GM20000 (cell line): ENCODE results near the gene FABP3.

Experiments
- DNase-seq: peaks from one replicate; pipeline ENCODE4 v3.0.0; 2012; ENCODE audit warnings: low spot score
- TF ChIP-seq, protein P1 (sequence below): IDR thresholded peaks from 2 replicates; pipeline ENCODE4 v1.5.1; 2012; ENCODE audit warnings: mild to moderate bottlenecking, control low read depth; ENCODE audit errors: extremely low read depth, missing control alignments

Gene FABP3

DNA sequence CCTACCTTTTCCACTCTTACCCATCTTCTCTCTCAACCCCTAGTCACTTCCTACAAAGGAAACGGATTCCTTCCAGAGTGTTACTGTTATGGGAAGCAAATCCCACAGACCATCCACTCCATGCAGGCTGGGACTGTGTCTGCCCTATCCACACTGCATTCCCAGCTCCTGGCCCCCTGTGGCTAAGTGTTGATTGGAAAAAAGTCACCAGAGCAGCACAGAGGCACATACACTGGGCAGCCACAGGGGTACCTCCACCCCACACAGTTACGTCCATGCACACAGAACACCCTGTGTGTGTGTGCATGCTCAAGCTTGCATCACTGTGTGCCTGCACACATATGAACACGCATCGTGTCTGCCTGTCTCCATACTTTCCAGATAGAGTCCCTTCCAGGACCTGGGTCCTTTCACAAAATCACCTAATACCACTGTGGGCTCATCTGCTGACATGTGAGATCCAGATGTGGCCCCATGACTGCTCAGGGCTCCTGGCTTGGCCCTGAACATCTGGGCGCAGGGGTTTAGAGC is 36.0 kb upstream of the FABP3 start:
- TF ChIP-seq, protein P1, sequence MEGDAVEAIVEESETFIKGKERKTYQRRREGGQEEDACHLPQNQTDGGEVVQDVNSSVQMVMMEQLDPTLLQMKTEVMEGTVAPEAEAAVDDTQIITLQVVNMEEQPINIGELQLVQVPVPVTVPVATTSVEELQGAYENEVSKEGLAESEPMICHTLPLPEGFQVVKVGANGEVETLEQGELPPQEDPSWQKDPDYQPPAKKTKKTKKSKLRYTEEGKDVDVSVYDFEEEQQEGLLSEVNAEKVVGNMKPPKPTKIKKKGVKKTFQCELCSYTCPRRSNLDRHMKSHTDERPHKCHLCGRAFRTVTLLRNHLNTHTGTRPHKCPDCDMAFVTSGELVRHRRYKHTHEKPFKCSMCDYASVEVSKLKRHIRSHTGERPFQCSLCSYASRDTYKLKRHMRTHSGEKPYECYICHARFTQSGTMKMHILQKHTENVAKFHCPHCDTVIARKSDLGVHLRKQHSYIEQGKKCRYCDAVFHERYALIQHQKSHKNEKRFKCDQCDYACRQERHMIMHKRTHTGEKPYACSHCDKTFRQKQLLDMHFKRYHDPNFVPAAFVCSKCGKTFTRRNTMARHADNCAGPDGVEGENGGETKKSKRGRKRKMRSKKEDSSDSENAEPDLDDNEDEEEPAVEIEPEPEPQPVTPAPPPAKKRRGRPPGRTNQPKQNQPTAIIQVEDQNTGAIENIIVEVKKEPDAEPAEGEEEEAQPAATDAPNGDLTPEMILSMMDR: no peak
- no peak for DNase-seq

DNA sequence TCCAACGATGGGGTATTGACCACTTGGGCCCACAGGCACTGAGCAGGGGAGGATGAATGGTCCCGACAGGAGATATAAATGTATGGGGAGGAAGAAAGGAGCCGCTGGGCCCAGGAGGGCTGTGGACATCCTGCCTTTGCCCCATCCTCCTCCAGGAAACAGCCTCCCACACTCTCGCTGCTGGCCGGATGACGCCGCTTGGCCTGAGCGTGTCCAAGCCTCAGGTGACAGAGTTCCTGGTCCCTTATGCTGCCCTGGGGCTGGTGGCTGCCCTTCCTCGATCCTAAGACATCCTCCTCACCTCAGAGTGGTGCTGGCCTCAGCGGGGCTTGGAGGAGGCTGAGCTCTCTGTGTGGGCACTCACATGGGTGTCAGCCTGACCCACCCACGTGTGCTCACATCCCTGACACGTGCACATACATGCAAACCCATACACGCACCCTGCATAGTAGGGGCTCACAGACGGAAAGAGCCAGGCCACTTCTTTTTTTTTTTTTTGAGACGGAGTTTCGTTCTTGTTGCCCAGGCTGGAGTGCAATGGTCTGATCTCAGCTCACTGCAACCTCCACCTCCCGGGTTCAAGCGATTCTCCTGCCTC is 34.3 kb upstream of the FABP3 start:
- no peak for DNase-seq

DNA sequence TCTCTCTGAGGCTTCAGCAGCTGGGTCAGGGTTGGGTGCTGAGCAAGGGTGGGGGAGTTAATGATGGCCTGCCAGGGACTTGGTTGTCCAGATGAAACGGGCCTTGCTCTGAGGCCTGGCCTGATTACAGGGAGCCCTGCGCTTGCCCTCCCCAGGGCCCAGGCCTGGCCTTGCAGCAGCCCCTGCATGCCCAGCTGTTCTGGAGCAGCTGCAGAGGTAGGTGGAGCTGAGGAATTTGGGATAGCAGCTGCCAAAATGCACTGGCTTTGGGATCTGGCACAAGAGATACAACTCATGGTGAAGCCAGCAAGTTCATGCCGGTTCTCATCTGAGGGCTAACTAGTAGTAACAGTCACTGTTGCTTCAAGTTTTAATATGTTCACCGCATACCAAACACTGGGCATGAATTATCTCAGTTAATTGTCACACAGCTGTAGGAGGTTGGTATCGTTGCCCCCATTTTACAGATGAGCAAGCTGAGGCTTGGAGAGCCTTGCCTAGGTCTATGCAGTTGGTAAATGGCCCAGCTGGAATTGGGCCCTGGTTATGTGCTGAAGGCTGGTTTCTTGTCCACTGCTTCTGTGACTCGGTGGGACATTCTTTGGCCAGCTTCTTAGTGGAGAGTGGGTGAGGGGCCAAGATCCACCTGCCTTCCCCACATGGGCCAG is 32.8 kb upstream of the FABP3 start:
- no peak for DNase-seq
- TF ChIP-seq, protein P1: no peak

More for the DNA sequence above, 34.3 kb upstream of the FABP3 start:
- TF ChIP-seq, protein P1: no peak

DNA sequence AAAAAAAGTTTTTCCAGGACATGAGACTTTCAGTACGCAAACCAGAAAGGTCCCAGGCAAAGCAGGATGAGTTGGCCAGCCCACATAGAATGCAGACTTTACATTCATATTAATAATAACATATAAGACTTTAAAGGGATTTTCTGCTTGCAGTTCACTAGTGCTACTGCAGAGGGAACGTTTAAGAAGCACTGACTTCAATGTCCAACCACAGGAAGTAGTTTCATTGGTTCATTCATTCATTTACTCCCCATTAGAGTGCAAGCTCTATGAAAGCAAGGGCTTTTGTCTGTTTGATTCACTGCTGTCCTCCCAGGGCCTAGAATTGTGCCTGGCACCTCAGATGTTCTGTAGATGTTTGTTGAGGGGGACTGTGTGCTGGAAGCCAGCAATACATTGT is 28.4 kb upstream of the FABP3 start:
- TF ChIP-seq, protein P1: no peak
- DNase-seq: no peak

DNA sequence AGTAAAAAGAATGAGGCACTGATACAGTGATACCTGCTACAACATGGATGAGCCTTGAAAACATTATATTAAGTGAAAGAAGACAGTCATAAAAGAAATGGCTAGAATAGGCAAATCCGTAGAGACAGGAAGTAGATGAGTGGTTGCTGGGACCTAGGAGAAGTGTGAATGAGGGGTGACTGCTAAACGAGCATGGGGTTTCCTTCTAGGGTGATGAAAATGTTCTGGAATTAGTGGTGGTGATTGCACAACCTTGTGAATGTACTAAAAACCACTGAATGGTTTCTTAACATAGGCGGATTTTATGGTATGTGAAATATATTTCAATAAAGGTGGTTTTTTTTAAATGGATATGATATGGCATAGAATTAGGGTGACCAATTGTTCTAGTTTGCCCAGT is 27.5 kb upstream of the FABP3 start:
- DNase-seq: no peak
- TF ChIP-seq, protein P1: no peak

DNA sequence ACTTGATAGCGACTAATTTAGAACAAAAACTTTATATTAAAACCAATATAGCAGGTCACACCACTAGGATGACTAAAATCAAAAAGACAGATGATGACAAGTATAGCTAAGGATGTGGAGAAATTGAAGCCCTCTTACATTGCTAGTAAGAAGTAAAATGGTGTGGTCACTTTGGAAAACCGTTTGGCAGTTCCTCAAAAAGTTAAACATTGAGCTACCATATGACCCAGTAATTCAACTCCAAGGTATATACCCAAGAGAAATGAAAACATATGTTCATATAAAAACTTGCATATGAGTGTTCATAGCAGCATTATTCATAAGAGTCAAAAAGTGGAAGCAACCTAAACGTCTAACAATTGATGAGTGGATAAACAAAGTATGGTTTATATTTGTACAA is 27.1 kb upstream of the FABP3 start:
- no peak for DNase-seq

DNA sequence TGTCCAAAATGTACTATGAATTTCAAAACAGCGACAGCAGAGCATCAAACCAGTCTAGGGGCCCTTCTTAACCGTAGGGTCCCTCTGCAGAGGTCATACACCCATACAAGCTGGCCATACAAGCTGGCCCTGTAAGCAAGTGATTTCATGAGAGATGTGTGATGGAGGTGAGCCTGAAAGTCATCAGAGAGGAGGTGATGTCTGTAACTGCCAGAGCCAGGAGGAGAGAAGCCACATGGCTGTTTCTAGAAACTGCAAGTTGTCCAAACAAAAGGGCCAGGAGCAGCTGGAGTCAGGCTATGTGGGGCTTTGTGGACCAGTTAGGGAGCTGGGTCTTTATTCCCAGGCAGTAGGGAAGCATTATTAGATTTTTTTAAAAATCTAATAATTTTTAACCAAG is 25.4 kb upstream of the FABP3 start:
- DNase-seq: no peak

More for the DNA sequence above, 27.1 kb upstream of the FABP3 start:
- TF ChIP-seq, protein P1: no peak

More for the DNA sequence above, 25.4 kb upstream of the FABP3 start:
- TF ChIP-seq, protein P1: no peak
